Measurements from ENCODE around the gene NFATC2IP. TPM values are rescaled to one million over a fixed set of nuclear protein-coding genes. Genes with fewer than 3 reads are reported as not detected.
A peak's percentile ranks its signal among the peaks of the same experiment; 100 is the strongest.
"Not testable (repeated sequence)": the region's sequence is repeated elsewhere in the genome, so short reads cannot be mapped to it uniquely, and the experiment has no call there.

Gene NFATC2IP
- total RNA-seq, 1 experiment from 2014 or later, result 66.3 TPM

- DNase-seq (ENCODE audit: low spot score), result no peak
Measured at GRCh38 chr16:28925386-28926228, 25.1 kb upstream of the NFATC2IP start.

- DNase-seq (ENCODE audit: low spot score), result not testable (repeated sequence)
Measured at GRCh38 chr16:28926284-28926683, 24.5 kb upstream of the NFATC2IP start.

DNA sequence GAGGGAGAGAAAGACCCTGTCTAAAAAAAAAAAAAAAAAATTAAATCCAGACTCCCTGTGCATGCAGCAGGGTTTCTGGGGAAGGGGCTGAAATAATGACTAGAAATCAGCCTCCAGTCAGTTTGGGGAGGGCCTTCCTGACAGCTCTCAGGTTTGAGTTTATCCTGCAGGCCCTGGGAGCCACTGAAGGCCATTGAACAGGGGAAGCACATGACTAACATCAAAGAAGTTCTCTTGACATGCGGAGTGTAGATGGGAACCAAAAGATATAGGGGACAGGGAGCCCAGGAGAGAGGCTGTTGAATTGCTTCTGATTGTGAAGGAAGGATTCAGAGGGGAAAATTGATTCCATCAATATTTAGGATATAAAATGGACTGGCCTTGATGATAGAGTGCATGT is 22.9 kb upstream of the NFATC2IP start:
- DNase-seq (ENCODE audit: low spot score), result no peak

DNA sequence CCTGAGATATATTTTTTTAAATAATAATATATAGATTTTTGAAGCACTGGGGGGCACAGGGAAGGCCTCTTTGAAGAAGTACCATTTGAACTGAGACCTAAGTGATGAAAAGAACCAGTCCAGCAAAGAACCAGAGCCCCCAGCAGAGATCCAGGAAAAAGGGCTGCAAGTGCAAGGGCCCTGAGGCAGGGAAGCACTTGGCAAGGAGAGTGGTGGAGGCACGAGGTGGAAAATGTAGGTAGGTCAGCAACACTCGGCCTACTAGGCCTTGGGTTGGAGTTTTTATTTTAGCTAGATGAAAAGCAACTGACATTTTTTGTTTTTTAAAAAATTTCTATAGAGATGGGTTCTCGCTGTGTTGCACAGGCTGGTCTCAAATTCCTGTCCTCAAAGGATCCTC is 20.5 kb upstream of the NFATC2IP start:
- DNase-seq (ENCODE audit: low spot score), result no peak

DNA sequence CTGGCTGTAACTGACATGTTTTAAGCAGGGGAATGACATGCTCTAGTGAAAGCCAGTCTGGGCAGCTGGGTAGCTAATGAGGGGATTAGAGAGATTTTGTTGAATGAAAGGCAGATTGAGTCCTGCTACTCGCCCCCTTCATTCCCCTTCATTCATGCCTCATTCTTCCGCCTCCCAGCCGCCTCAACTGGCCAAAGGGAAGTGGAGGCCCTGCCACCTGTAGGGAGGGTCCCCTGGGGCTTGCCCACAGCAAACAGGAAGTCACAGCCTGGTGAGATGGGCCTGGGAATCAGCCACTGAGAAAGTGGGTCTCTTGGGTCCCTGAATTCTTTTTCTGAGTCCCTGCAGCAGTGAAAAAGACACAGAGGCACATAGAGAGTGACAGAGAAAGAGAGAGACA is 20.1 kb upstream of the NFATC2IP start:
- no peak for DNase-seq (ENCODE audit: low spot score)

GRCh38 chr16:28931801-28932225 is 18.9 kb upstream of the NFATC2IP start, which contains the start of gene CD19:
CD19 (plus strand) TSS chr16:28931971; CDS start chr16:28932001, 30 bp downstream.
- no peak for DNase-seq (ENCODE audit: low spot score)

- no peak for DNase-seq (ENCODE audit: low spot score)
Measured at GRCh38 chr16:28932339-28933141, 18.2 kb upstream of the NFATC2IP start.

- DNase-seq (ENCODE audit: low spot score), result no peak
Measured at GRCh38 chr16:28933171-28933570, 17.6 kb upstream of the NFATC2IP start.

- no peak for DNase-seq (ENCODE audit: low spot score)
Measured at GRCh38 chr16:28935346-28935745, 15.4 kb upstream of the NFATC2IP start.

DNA sequence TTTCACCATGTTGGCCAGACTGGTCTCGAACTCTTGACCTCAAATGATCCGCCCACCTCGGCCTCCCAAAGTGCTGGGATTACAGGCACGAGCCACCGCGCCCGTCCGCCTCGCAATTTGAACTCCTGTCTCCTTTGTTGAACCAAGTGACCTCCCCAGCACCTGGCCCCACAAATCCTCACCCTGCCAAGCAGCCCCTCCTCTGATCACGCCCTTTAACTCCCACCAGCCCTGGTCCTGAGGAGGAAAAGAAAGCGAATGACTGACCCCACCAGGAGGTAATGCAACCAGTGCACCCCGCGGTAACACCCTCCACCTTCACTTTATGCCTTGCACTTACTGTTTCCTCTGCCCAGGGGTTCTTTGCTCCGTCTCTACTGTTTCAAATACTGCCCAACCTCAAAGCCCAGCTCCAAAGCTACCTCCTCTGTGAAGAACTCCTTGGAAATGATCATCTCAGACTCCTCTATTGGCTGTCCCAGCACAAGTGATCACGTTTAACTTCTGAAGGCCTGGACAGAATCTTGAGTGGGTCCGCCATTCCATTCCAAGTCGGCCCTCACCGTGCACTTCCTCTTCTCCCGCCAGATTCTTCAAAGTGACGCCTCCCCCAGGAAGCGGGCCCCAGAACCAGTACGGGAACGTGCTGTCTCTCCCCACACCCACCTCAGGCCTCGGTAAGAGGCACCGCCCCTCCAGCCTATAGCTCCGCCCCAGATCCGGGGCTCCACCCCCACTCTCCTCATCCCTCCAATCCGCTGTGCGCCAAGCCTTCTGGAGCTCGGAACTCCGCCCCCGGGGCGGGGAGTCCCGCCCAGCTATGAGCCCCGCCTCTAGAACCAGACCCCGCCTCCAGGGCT is 14.6 kb upstream of the NFATC2IP start:
- DNase-seq (ENCODE audit: low spot score), result peak; percentile 96

- DNase-seq (ENCODE audit: low spot score), result no peak
Measured at GRCh38 chr16:28936784-28937155, 14.0 kb upstream of the NFATC2IP start.

DNA sequence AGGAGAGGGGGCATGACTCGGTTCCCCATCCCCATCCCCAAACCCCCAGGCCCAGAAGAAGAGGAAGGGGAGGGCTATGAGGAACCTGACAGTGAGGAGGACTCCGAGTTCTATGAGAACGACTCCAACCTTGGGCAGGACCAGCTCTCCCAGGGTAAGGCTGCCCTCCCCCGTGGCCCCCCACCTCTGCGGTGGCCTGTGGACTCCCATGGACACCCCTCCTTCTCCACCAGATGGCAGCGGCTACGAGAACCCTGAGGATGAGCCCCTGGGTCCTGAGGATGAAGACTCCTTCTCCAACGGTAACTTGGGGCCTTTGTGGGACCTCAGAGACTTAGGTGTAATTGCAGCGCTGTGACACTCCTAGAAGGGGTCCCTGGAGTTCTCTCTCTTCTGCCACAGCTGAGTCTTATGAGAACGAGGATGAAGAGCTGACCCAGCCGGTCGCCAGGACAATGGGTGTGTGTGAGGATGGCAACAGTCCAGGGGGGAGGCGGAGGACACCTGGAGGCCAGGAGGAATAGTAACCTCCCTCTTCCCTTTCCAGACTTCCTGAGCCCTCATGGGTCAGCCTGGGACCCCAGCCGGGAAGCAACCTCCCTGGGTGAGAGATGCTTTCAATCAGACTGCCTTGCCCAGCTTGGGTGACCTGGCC is 13.4 kb upstream of the NFATC2IP start:
- DNase-seq (ENCODE audit: low spot score), result no peak

- DNase-seq (ENCODE audit: low spot score), result no peak
Measured at GRCh38 chr16:28938721-28939120, 12.0 kb upstream of the NFATC2IP start.

- DNase-seq (ENCODE audit: low spot score), result not testable (repeated sequence)
Measured at GRCh38 chr16:28939825-28940224, 10.9 kb upstream of the NFATC2IP start.

GRCh38 chr16:28943281-28943680 is 7.5 kb upstream of the NFATC2IP start:
- no peak for DNase-seq (ENCODE audit: low spot score)

GRCh38 chr16:28946681-28947080 is 4.1 kb upstream of the NFATC2IP start:
- no peak for DNase-seq (ENCODE audit: low spot score)

GRCh38 chr16:28951410-28951943 is 740 bp downstream of the NFATC2IP start:
- peak; percentile 20 for DNase-seq (ENCODE audit: low spot score)

GRCh38 chr16:28958216-28958615 is 7.5 kb downstream of the NFATC2IP start:
- DNase-seq (ENCODE audit: low spot score), result no peak

GRCh38 chr16:28958836-28959235 is 8.1 kb downstream of the NFATC2IP start:
- DNase-seq (ENCODE audit: low spot score), result no peak

- DNase-seq (ENCODE audit: low spot score), result no peak
Measured at GRCh38 chr16:28964072-28964471, 13.3 kb downstream of the NFATC2IP start.

DNA sequence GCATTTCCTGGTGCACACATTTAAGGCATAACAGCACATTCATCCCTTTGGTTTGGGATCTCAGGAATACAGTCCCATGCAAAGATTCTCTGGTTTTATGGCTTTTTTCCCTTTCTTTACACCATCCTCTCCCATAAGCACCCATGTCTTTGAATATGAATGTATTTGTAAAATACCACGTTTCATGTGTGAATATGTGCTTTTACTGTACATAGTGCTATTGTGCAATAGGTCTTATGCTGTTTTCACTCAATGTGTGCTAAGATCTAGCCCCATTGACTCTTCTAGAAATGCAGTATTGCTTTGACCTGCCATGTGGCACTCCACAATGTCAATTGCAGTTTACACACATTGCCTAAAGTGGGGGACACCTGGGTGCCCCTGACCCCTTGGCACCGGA is 13.8 kb downstream of the NFATC2IP start:
- no peak for DNase-seq (ENCODE audit: low spot score)
